ENCODE data around the gene KBTBD13. TPM values are rescaled to one million over a fixed set of nuclear protein-coding genes. Genes with fewer than 3 reads are reported as not detected.

Gene KBTBD13
- total RNA-seq, 1 donor from 2014 or later, result not detected

DNA sequence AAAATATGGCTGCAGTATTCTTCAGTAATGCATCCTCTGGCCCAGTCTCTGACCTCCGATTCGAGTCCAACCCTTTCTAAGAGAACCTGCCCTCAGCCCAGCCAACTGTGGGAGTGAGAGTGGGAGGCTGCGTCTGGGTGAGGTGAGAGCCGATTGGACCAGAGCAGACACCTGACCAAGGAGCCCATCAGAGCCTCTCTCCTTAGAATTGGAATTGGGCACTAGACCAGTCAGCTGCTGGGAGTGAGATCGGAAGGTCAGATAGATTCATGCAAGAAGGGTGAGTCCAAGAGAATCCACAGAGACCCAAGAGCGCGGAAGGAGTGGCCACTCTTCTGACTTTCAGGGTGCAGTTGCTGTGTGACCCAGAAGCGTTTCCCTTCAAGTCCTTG is 19.0 kb upstream of the KBTBD13 start:
- TF ChIP-seq, protein P1, sequence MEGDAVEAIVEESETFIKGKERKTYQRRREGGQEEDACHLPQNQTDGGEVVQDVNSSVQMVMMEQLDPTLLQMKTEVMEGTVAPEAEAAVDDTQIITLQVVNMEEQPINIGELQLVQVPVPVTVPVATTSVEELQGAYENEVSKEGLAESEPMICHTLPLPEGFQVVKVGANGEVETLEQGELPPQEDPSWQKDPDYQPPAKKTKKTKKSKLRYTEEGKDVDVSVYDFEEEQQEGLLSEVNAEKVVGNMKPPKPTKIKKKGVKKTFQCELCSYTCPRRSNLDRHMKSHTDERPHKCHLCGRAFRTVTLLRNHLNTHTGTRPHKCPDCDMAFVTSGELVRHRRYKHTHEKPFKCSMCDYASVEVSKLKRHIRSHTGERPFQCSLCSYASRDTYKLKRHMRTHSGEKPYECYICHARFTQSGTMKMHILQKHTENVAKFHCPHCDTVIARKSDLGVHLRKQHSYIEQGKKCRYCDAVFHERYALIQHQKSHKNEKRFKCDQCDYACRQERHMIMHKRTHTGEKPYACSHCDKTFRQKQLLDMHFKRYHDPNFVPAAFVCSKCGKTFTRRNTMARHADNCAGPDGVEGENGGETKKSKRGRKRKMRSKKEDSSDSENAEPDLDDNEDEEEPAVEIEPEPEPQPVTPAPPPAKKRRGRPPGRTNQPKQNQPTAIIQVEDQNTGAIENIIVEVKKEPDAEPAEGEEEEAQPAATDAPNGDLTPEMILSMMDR (IDR thresholded peaks at IDR 0.05; ENCODE audit: insufficient read depth, low read length, severe bottlenecking), result no peak
- no peak for FAIRE-seq
- H3K36me3 ChIP-seq (ENCODE audit: control insufficient read depth, insufficient read depth, low read length), result no peaks in the 10 kb centered on the region

DNA sequence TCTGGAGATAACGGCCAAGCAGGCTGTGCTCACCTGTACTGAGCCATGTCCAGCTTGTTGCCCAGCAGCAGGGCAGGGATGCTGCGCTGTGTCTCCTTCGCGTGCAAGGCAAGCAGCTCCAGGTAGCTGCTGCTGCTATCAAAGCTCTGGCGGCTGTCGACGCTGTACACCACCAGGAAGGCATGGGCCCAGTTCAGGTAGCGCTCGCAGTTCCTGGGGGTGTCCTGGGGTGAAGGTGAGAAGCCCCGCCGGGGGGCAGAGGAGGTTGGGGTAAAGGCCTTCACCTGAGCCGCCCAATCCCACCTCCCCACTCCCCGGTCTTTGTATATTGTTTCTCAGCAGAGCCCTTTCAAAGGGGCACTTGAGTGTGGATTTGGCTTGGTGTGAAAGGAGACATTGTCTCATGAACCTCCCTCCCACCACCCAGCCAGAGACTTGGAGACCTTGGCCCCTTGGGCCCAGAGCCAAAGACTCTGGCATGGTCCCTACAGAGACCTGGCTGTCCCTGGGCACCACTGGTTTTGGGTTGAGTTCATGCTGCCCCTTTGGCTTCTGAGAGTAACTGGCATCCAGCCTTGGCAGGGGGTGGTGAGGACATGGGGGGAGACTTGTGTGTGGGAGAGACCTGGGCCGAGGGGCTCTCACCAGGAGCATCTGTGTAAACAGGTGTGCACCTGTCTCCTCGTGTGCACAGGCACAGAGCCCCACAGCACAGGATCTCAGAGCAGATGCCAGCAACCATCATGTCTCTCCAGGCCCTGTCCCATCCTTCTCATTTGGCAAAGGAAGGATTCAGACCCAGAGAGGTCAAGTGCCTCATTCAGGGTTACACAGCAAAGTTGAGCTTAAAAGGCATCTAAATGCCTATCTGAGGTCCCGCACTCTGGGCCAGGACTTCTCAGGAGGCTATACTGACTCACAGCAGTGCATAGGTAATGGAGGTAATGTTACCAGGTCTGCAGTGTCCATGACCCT is 17.9 kb upstream of the KBTBD13 start:
- DNase-seq (ENCODE audit: low read depth), result no peak
- no peak overlapping the region for H3K4me3 ChIP-seq (ENCODE audit: low read depth, low read length)
- FAIRE-seq, result peak; percentile 52

More for the DNA sequence above, 19.0 kb upstream of the KBTBD13 start:
- no peak for DNase-seq (ENCODE audit: low read depth)
- no peak overlapping the region for H3K4me3 ChIP-seq (ENCODE audit: low read depth, low read length)
- no peaks in the 10 kb centered on the region for H3K27me3 ChIP-seq (ENCODE audit: control insufficient read depth, insufficient read depth, low read length)

DNA sequence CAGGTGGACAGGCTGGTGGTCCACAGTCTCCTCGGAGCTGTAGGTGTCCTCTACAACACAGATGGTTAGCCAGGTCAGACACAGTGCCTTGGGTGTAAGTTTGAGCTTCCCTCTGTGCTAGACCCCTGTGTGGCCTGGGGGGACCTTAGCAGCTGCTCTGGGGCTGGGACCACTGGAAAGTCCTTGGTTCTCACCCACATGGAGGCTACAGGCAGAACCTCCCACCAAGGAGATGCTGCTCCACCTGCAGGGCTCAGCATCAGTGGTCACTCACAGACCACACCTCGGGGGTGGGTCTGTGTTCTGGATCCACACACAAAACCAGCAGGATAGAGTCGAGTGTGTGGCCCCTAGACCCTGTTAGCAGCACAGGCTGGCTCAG is 17.2 kb upstream of the KBTBD13 start:
- Histone ChIP-seq H3K4me3 (ENCODE audit: low read depth, low read length) (no peak overlapping the region), H3K27me3 (ENCODE audit: control insufficient read depth, insufficient read depth, low read length) (no peaks in the 10 kb centered on the region), H3K36me3 (ENCODE audit: control insufficient read depth, insufficient read depth, low read length) (no peaks in the 10 kb centered on the region)
- no peak for DNase-seq (ENCODE audit: low read depth)
- FAIRE-seq, result no peak
- TF ChIP-seq, protein P1 (IDR thresholded peaks at IDR 0.05; ENCODE audit: insufficient read depth, low read length, severe bottlenecking), result no peak

More for the DNA sequence above, 17.9 kb upstream of the KBTBD13 start:
- H3K36me3 ChIP-seq (ENCODE audit: control insufficient read depth, insufficient read depth, low read length), result no peaks in the 10 kb centered on the region
- no peaks in the 10 kb centered on the region for H3K27me3 ChIP-seq (ENCODE audit: control insufficient read depth, insufficient read depth, low read length)
- TF ChIP-seq, protein P1 (IDR thresholded peaks at IDR 0.05; ENCODE audit: insufficient read depth, low read length, severe bottlenecking), result no peak

DNA sequence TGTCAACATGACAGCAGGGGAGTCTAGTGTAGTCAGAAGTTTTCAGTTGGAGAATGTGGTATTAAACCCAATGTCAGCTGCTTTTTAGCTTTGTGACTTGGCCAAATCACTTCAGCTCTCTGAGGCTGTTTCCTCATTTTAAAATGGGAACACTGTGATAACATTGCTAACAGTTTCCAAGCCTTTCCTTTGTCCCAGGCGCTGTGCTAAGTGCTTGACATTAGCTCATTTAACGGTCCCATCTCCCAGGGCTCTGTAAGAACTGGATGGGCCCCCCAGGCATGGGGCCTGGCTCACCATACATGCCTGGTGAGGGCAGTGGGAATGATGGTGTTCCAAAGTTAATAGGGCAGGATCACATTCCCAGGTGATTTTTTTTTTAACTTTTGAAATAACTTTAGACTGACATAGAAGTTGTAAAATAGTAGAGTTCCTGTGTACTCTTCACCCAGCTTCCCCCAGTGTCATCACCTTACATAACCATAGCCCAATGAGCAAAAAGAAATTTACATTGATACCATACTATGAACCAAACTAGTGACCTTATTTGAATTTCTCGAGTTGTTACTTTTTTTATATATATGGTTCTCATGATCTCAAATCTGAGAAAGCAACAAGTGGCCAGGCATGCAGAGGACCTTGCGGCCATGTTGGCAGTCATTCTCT is 16.5 kb upstream of the KBTBD13 start:
- H3K4me3 ChIP-seq (ENCODE audit: low read depth, low read length), result no peak overlapping the region
- FAIRE-seq (no peak), DNase-seq (ENCODE audit: low read depth) (no peak)
- H3K27me3 ChIP-seq (ENCODE audit: control insufficient read depth, insufficient read depth, low read length), result no peaks in the 10 kb centered on the region
- TF ChIP-seq, protein P1 (IDR thresholded peaks at IDR 0.05; ENCODE audit: insufficient read depth, low read length, severe bottlenecking), result no peak
- no peaks in the 10 kb centered on the region for H3K36me3 ChIP-seq (ENCODE audit: control insufficient read depth, insufficient read depth, low read length)

DNA sequence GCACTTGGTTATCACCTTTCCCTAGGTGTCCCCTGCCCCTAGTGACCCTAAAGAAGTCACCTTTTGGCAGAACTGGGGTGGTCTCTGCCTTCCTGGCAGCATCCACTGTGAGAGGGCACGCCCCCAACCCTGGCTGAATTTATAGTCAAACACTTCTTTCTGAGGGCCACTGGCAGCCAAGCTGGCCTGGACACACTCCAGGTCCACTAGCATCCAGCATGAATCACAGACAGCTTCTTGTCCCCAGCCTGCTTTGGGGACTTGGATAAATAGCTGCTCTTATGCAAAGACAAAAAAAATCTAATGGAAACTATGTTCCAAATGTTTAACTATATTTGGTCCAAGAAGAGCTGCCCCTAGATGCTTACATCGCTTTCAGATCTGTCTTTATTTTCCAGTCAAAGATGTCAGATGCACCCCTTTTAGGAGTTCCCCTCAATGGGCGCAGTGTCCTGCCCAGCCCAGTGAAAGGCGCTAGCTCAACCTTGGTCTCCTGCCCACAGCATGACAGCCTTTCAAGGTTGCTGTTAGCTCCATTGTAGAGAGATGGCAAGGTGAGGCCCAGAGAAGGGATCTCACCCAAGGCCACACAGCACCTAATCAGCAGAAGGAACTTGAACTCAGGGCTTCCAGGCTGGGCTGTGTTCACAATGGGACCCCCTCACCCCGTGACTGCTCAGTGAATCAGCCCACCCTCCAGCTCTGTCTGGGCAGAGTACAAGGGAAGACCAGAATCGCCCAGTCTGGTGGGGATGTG is 15.7 kb upstream of the KBTBD13 start:
- no peak for DNase-seq (ENCODE audit: low read depth)
- Histone ChIP-seq H3K4me3 (ENCODE audit: low read depth, low read length) (no peak overlapping the region), H3K27me3 (ENCODE audit: control insufficient read depth, insufficient read depth, low read length) (no peaks in the 10 kb centered on the region), H3K36me3 (ENCODE audit: control insufficient read depth, insufficient read depth, low read length) (no peaks in the 10 kb centered on the region)
- FAIRE-seq, result peak; percentile 7
- TF ChIP-seq, protein P1 (IDR thresholded peaks at IDR 0.05; ENCODE audit: insufficient read depth, low read length, severe bottlenecking), result no peak

Data from bronchial epithelial cell (primary cell).